GM12801 (cell line): Measurements from ENCODE around the gene CAMKMT.

ENCODE experiments used
- CTCF ChIP-seq: IDR thresholded peaks from one replicate; pipeline ENCODE4 v1.5.1; 2011; ENCODE audit warnings: control low read depth; ENCODE audit not compliant: insufficient read length; ENCODE audit errors: extremely low read depth

The CAMKMT gene

GRCh38 chr2:44656460-44656859, 294.7 kb downstream of the CAMKMT start:
- TF ChIP-seq CTCF: no peak

DNA sequence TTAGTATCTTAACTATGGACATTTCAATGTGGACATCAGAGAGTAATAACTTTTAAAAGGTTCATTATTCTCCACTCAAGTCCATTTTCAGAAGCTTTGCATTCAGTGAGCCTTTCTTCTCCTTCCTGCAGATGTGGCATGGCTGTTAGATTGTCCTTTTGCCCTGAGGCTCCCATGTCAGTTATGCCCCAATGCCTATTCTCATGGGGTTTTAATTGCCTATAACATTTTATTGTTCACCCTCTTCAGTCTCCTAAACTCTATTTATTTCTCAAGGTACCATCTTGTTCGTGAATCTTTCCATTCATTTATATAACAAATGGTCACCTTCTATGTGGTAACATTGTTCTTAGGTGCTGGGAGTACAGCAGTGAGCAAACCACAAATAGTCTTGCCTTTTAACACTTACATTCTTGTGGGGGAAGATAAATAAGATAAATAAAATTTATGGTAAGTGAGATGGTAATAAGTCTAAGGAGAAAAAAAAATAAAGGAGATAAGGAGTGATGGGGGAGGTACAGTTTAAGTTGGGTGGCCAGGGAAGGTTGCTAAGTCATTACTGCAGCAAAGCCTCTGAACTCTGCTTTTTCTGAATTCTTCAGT, 301.8 kb downstream of the CAMKMT start:
- no peak for TF ChIP-seq CTCF

DNA sequence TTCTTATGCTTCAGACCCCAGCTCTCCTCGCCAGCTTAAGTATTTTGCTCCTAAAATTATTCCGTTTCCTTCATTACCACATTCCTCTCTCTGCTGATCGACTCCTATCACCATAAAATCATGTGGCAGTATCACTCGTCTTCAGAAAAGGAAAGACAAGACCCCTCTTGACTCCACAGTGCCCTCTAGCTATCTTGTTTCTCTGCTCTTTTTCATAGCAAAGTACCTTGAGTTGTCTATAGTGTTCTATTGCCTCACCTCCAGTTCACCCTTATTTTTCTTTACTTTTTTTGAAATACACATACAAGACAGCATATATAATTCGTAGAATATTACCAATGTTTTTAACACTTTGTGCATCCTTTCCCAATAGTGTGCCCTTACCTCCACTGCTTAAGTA, 306.6 kb downstream of the CAMKMT start:
- no peak for TF ChIP-seq CTCF

- no peak for TF ChIP-seq CTCF
Observed at GRCh38 chr2:44671276-44671675, 309.5 kb downstream of the CAMKMT start.

- no peak for TF ChIP-seq CTCF
Observed at GRCh38 chr2:44671916-44672315, 310.2 kb downstream of the CAMKMT start.

GRCh38 chr2:44672431-44672830, 310.7 kb downstream of the CAMKMT start:
- no peak for TF ChIP-seq CTCF

GRCh38 chr2:44674473-44675284, 312.9 kb downstream of the CAMKMT start:
- no peak for TF ChIP-seq CTCF
